NCI-H69 (cell line): ENCODE results near the gene WFDC11.
"Not testable (repeated sequence)": the region's sequence is repeated elsewhere in the genome, so short reads cannot be mapped to it uniquely, and the experiment has no call there.

Source experiments
- DNase-seq: peaks from one replicate; lab custom pipeline; 2025; lab: John Stamatoyannopoulos, UW

Gene WFDC11

GRCh38 chr20:45670139-45670538 lies at the start of gene WFDC11:
WFDC11 (minus strand) TSS chr20:45670239; CDS start chr20:45650600, 19,639 bp downstream.
- no peak for DNase-seq

GRCh38 chr20:45716141-45716688 lies 46.2 kb upstream of the WFDC11 start:
- DNase-seq: not testable (repeated sequence)

DNA sequence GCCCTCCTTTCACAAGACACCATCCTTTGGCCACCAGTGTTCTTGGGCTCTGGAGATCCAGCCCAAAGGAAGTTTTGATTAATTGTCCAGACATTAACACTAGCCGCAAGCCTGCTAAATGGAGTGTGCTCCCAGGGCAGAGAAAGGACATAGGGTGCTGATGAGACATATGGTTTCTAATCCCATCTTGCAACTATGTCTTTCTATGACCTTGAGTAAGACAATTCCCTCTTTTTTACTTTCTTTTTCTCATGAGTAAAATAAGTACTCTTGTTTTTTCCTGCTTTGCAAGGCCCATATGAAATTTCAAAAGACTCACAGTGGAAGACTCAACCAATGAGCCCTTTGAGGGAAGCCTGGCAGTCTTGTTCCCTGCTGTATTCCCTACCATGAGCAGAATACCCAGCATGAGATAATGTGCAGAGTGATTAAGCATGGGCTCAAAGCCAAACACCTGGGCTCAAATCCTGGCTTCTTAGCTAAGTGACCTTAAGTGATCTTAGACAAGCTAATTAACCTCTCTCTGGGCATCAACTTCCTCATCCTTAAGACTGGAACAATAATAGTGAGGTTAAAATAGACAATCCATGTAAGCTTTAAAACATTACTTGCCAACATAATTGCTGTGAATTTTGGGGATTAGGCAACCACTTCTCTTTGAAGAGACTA lies 35.1 kb upstream of the WFDC11 start, which contains the start of gene WFDC10B:
TSS of gene WFDC10B (minus strand) at position 51 of the 669 bp plus-strand sequence. CDS start 19,027 bp downstream, outside the sequence.
- DNase-seq: peak; percentile 86

GRCh38 chr20:45701873-45702272 lies 31.8 kb upstream of the WFDC11 start, which contains the start of gene WFDC13:
WFDC13 (plus strand) TSS chr20:45702038; CDS start chr20:45702124, 86 bp downstream.
- no peak for DNase-seq

DNA sequence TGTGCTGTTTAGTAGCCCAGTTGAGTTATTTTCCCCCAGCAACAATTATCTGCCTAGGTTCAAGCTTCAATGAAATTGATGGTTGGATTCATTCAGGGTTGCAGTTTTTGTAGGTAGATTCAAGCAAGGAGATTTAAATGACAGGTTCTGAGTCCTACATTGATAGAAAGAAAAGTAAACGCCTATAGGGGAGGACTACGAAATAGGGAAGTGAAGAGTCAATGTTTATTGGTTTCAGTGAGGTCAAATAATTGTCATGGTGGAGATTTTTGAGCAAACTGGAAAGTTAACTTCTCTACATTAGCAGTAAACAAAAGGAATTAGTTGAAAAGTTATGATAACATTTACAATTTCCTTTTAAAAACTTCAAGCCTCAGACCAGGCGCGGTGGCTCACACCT lies 31.1 kb upstream of the WFDC11 start:
- DNase-seq: no peak

DNA sequence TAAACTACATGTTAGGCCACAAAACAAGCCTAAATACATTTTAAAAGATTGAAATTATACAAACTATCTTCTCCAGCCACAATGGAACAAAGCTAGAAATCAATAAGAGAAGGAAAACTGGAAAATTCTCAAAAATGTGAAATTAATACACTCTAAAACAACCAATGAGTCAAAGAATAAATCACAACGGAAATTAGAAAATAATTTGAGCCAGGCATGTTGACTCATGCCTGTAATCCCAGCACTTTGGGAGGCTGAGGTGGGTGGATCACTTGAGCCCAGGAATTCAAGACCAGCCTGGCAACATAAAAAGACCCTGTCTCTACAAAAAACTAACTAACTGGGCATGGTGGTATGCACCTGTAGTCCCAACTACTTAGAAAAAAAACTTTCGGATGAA lies 25.5 kb upstream of the WFDC11 start:
- DNase-seq: no peak

- peak; percentile 2 for DNase-seq
Observed at GRCh38 chr20:45693346-45693745, 23.3 kb upstream of the WFDC11 start.

- peak; percentile 19 for DNase-seq
Observed at GRCh38 chr20:45685896-45686295, 15.9 kb upstream of the WFDC11 start.

DNA sequence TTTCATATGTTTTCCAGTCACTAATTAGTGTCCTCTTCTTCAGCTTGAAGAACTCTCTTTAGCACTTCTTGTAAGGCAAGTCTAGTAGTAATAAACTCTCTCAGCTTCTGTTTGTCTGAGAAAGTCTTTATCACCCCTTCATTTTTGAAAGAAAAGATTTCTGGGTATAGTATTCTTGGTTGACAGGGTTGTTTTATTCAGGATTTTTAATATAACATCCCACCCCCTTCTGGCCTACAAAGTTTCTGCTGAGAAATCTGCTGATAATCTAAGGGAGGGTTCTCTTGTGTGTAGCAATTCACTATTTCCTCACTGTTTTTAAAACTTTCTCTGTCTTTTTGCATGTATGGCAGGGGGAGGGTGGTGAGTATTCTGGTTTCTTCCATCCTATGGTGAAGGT lies 9.6 kb upstream of the WFDC11 start:
- DNase-seq: no peak

- no peak for DNase-seq
Observed at GRCh38 chr20:45672765-45673164, 2.7 kb upstream of the WFDC11 start.

DNA sequence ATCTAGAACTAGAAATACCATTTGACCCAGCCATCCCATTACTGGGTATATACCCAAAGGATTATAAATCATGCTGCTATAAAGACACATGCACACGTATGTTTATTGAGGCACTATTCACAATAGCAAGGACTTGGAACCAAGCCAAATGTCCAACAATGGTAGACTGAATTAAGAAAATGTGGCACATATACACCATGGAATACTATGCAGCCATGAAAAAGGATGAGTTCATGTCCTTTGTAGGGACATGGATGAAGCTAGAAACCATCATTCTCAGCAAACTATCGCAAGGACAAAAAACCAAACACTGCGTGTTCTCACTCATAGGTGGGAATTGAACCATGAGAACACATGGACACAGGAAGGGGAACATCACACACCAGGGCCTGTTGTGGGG lies 13.0 kb downstream of the WFDC11 start:
- DNase-seq: not testable (repeated sequence)

- DNase-seq: peak; percentile 2
Observed at GRCh38 chr20:45651726-45652125, 18.3 kb downstream of the WFDC11 start.

DNA sequence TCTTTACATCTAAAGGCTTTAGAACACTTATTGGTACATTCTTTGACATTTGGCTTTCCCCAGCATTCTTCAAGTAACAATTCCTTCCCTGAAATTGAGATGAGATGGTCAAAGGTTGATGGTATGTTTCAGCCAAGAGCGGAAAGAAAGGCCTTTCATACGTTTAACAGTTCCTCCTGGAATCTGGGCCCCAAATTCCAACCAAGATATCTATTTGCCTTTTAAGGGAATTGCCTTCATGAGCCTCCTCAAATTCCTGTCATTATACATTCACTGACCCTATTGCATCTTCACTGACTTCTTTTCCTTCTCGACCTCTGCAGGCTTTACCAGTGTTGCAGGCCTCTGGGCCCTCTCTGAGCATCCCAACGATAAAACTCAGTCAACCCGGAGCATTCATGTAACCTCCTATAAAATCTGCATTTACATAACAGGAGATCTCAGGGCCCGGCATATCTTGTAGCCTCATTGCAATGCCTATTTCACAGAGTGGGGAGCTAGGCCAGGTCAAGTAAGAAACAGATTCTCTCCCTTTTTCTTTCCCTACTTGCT lies 20.7 kb downstream of the WFDC11 start:
- no peak for DNase-seq

GRCh38 chr20:45647441-45648050 lies 22.5 kb downstream of the WFDC11 start:
- no peak for DNase-seq

GRCh38 chr20:45646875-45647274 lies 23.2 kb downstream of the WFDC11 start:
- no peak for DNase-seq

DNA sequence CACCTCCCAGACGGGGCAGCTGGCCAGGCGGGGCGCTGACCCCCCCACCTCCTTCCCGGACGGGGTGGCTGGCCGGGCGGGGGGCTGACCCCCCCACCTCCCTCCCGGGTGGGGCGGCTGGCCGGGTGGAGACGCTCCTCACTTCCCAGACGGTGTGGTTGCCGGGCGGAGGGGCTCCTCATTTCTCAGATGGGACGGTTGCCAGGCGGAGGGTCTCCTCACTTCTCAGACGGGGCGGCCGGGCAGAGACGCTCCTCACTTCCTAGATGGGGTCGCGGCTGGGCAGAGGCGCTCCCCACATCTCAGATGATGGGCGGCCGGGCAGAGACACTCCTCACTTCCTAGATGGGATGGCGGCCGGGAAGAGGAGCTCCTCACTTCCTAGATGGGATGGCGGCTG lies 24.2 kb downstream of the WFDC11 start:
- not testable (repeated sequence) for DNase-seq

DNA sequence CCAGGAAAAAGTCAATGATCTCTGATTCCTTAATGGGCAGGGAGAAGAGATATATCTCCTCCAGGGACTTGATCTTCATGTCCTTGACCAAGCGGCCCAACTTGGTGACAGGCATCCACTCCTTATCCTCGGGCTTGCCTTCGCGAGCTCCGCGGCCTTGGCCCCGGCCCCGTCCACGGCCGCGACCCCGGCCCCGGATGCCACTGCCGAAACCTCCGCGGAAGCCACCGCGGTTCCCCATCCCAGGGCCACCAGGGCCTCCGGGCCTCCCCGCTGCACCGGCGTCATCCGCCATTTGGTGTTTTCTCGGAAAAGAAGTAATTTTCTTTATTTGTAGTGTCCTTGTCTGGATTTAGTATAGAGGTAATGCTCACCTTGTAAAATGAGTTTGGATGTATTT lies 29.0 kb downstream of the WFDC11 start:
- DNase-seq: not testable (repeated sequence)

- DNase-seq: no peak
Observed at GRCh38 chr20:45639687-45640086, 30.4 kb downstream of the WFDC11 start.

DNA sequence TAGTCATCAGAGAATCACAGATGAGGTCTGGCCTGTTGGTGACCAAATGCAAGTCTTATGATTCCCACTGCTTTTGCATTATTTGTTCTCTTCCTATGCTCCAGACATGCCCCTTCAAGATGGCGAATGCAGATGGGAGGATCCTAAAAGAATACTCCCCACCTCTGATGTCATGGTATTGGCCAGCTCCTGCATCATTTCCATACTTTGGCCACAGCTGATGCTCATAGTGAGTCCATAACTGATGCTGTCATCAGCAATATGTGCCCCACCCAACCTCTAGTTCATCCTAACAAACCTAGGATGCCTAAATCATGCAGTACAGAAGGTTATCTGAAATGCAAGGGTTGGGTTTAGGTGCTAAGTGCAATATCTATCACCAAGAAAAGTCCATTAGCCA lies 33.5 kb downstream of the WFDC11 start:
- no peak for DNase-seq

GRCh38 chr20:45631184-45631583 lies 38.9 kb downstream of the WFDC11 start, which contains the start of gene WFDC9:
WFDC9 (minus strand) TSS chr20:45631284; CDS start chr20:45610181, 21,103 bp downstream.
- DNase-seq: no peak

DNA sequence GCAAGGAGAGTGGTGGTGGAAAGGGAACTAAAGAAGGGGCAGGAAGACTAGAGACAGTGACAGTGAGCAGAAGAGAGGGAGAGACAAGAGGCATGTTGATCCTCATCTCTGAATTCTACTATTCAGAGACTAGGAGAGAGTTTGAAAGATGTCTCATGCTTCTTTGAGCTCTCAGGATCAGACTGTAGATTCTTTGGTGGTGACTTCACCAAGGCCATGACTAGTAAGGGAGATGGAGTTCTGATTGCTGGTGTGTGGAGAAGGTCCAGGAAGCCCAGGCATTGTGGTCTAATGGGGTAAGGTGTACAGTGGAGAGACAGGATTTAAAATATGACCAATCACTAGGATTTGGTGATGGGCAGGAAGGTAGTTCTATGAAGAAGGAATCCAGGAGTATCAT lies 39.7 kb downstream of the WFDC11 start:
- DNase-seq: no peak

GRCh38 chr20:45629496-45630100 lies 40.4 kb downstream of the WFDC11 start, which contains the start of gene WFDC10A:
WFDC10A (plus strand) TSS chr20:45629739; CDS start chr20:45629814, 75 bp downstream.
- DNase-seq: peak; percentile 37
